ENCODE measurements around the gene CHMP5.

Gene CHMP5

DNA sequence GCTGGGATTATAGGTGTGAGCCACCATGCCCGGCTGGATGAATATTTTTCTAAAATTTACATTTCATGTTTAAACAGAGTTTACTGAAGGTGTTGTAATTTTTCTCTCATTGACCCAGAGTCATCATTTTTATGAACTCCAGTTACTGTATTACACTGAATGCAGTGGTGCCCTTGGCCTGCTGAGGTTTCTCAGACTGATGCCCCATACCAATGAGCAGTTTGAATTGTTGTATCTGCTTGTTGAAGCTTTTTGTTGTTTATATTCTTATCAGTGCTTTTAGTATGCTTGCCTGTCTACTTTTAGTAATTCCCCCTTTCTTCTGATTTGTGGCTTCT lies 55.4 kb downstream of the CHMP5 start:
- DNase-seq, result no peak

DNA sequence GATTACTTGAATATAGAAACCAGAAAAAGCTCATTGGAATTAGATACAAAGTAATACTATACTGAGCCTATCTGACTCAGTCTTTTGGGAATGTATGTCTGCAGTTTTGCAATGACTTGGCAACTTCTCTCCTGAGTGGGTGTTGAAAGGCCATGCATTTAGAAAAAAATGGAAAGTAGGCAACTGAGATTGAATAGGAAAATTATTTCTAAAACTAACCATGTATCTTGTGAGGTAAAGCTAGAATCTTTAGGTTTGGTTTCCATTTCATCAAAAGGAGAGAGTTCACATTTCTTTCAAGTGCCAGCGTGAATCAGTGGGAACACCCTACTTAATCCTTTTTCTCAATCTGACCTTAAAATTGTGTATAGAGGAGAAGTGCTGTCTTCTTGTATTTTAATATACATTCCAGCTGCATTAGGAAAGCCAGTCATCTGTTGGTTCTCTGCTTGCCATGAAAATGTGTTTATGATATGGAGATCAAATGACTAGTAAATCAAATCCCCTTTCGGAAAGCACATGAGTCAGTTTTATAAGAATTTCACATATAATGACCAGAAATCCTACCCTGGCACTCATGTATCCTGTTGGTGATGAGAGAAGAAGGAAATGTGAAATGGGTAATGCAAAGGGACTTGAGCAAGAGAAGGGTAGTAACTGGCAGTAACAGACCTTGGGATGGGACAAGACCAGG lies 55.9 kb downstream of the CHMP5 start:
- no peak for DNase-seq

DNA sequence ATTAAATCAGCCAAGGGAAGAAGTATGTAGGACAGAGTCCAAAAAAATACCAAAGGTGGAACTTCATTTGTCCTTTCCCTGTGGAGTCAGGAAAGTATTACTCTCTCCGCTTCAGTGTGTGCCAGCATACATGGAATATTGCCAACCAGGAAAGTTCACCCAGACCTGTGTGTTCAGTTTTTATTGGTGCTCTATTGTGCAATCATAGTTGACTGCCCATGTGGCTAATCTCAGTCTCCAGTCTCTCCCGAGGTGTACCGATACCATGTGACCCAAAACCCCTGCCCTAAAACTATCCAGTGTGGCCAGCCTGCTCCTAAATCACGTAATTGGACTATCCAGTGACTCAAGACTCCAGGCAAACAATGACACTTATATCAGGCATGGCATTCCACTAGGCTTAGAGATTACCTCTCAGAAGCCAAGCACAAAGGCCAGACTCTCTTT lies 64.3 kb downstream of the CHMP5 start:
- no peak for DNase-seq

DNA sequence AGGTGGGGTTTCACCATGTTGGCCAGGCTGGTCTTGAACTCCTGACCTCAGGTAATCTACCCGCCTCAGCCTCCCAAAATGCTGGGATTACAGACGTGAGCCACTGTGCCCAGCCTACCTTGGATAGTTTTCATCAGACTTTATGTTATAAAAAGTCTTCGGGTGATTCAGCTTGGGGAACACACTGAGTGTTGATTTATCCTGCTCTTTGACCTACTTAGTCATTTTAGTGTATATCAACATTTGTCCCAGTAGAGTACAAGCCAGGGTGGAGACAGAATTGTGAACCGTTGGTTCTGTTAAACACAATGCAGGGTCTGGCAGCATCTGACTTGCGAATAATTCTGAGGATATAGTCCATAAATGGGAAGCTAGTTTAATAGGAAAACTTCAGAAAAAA lies 65.1 kb downstream of the CHMP5 start:
- DNase-seq, result no peak

DNA sequence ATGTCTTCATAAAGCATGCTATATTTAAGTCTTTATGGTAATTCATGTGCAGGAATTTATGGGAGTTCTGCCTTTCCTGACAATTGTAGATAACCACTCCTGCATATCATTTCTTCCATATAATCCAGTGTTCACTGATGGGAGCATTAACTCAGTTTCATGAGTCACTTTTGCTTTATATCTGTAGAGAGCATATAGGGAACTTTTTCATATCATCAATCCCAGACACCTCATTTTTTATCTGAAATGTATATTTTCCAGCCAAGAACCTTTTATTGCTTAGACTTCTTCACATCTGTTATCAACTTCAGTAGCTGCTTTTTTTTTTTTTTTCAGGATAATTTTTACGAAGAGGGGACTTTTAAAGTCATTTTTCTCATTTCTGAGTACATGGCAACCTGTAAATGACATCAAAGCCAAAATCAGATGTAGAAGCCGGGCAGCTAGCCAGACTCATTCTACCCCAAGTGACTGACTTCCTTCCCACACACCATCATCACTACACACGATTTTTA lies 66.6 kb downstream of the CHMP5 start:
- no peak for DNase-seq

Data from NCI-H748 treated with DMSO at 0.1 percent for 48 hours (cell line).